Thyroid gland (tissue), 4 donors: ENCODE results near the gene GNL1. TPM values are rescaled to one million over a fixed set of nuclear protein-coding genes. Genes with fewer than 3 reads are reported as not detected.
"Not testable (repeated sequence)": the region's sequence is repeated elsewhere in the genome, so short reads cannot be mapped to it uniquely, and the experiment has no call there.

Source experiments
- DNase-seq, 2 donors: peaks; one replicate each; pipeline ENCODE4 v3.0.0-alpha.2; 2019
- H3K27ac ChIP-seq, 3 donors: fragments of 200-600 bp; sonication (generic); 1 replicate in 2 of 3; 2 replicates in 1 of 3; pipeline ENCODE4 v1.5.1; 2016 to 2019; ENCODE audit warnings: mild to moderate bottlenecking in 1 of 3, moderate library complexity in 1 of 3
- H3K27me3 ChIP-seq: fragments of 200-600 bp; sonication (generic); one replicate; pipeline ENCODE4 v1.5.1; 2019
- H3K36me3 ChIP-seq, 2 donors: fragments of 200-600 bp; sonication (generic); one replicate each; pipeline ENCODE4 v1.5.1; 2016 to 2019
- H3K4me1 ChIP-seq, 2 donors: fragments of 200-600 bp; sonication (generic); one replicate each; pipeline ENCODE4 v1.5.1; 2017 to 2019
- H3K4me3 ChIP-seq, 3 donors: fragments of 200-600 bp; sonication (generic); replicated peaks in 1 of 3; 1 replicate in 2 of 3; 2 replicates in 1 of 3; pipeline ENCODE4 v1.5.1; 2016; ENCODE audit warnings: mild to moderate bottlenecking in 1 of 3
- H3K9me3 ChIP-seq: fragments of 200-600 bp; sonication (generic); one replicate; pipeline ENCODE4 v1.5.1; 2017
- POLR2A ChIP-seq, 2 donors: fragments of 450-650 bp; IDR thresholded peaks; one replicate each; pipeline ENCODE4 v1.6.1; 2017; ENCODE audit warnings: antibody characterized with exemption in 2 of 2, mild to moderate bottlenecking in 2 of 2, moderate library complexity in 1 of 2
- WGBS, 2 donors: methylation state at CpG; one replicate each; pipeline ENCODE4 v1.1.5; 2017; 5-methylcytosine and 5-hydroxymethylcytosine counted together
- intact Hi-C: fragments of 100-400 bp; cut with DNase I; formaldehyde crosslinking; loops from one replicate; pipeline ENCODE4 v1.15.1; 2023
- total RNA-seq, 4 donors: library from RNA; depleted of rRNA; stranded (reverse); fragments of >200 nt; gene quantifications; one replicate each; pipeline ENCODE4 v1.2.3, GENCODE V29; 2016
- TF ChIP-seq, protein P1 (sequence below), 6 experiments: fragments of 200-600 bp in 3 of 6; fragments of 450-650 bp in 3 of 6; sonication (generic) in 3 of 6; IDR thresholded peaks; one replicate each; pipeline ENCODE4 v1.5.1; 2016 to 2019; ENCODE audit warnings: antibody characterized with exemption in 6 of 6, mild to moderate bottlenecking in 2 of 6, inconsistent platforms in 1 of 6, moderate library complexity in 1 of 6

Gene GNL1
- total RNA-seq, 4 donors from 2014 or later: 33.9 to 77.7 (median 37.7) TPM

DNA sequence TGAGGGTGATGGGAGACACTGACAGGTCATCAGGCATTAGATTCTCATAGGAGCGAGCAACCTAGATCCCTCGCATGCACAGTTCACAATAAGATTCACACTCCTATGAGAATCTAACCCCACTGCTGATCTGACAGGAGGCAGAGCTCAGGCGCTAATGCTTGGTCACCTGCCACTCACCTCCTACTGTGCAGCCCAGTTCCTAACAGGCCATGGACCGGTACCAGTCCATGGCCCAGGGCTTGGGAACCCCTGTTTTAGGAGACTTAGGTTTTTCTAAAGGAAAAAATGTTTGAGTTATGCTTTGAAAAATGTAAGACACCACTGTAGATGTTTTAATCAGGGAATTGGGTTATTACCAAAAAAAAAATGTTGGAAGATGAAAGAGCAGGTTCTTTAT, 60.3 kb downstream of the GNL1 start:
- Histone ChIP-seq H3K27me3 (no peaks in the 10 kb centered on the region), H3K4me3 (no peak overlapping the region), H3K27ac (peak overlapping the region in 2 of 3 donors; percentile 33 to 48), H3K4me1 (peaks cover 0 to 19% of the 10 kb centered on the region in 2 donors), H3K36me3 (peaks cover 13 to 26% of the 10 kb centered on the region in 2 donors), H3K9me3 (no peaks in the 10 kb centered on the region)
- intact Hi-C loops: no loop called here
- WGBS, 2 donors: 86 to 95% methylated on average over 4 of the region's 4 CpGs
- DNase-seq: no peak
- TF ChIP-seq POLR2A (IDR thresholded peaks at IDR 0.05): no peak
- TF ChIP-seq, protein P1, sequence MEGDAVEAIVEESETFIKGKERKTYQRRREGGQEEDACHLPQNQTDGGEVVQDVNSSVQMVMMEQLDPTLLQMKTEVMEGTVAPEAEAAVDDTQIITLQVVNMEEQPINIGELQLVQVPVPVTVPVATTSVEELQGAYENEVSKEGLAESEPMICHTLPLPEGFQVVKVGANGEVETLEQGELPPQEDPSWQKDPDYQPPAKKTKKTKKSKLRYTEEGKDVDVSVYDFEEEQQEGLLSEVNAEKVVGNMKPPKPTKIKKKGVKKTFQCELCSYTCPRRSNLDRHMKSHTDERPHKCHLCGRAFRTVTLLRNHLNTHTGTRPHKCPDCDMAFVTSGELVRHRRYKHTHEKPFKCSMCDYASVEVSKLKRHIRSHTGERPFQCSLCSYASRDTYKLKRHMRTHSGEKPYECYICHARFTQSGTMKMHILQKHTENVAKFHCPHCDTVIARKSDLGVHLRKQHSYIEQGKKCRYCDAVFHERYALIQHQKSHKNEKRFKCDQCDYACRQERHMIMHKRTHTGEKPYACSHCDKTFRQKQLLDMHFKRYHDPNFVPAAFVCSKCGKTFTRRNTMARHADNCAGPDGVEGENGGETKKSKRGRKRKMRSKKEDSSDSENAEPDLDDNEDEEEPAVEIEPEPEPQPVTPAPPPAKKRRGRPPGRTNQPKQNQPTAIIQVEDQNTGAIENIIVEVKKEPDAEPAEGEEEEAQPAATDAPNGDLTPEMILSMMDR (IDR thresholded peaks at IDR 0.05): no peak

- 84 to 91% methylated on average over 4 of the region's 4 CpGs for WGBS, 2 donors
- intact Hi-C loops, H3K27ac ChIP-seq, DNase-seq, H3K4me3 ChIP-seq, H3K27me3 ChIP-seq, H3K9me3 ChIP-seq: not testable (repeated sequence)
- peaks cover 18 to 35% of the 10 kb centered on the region in 2 donors for H3K36me3 ChIP-seq
- peaks cover 4 to 27% of the 10 kb centered on the region in 2 donors for H3K4me1 ChIP-seq
Measured at GRCh38 chr6:30495060-30495459, 61.2 kb downstream of the GNL1 start.

DNA sequence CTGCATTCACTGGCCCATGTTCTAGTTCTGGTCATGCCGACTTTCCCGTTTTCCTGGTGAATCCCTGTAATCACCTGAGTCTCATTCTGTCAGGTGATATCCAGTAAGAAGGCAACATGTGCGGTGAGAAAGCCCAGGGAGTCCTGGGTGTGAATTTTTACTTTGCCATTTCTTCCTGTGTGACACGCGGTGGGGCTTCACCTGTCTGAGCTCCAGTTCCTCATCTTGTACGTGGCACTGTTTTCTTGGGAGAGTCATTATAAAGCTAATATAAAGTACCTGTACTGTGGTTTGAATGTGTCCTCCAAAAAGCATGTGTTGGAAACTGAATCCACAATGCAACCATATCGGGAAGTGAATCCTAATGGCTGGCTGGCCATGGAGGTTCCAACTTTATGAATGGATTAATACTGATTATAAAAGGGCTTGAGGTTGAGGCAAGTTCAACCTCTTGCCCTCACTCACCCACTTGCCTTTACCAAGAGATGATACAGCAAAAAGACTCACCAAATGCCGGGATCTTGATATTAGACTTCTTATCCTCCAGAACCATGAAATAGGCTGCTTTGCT, 61.9 kb downstream of the GNL1 start:
- Histone ChIP-seq H3K36me3 (peaks cover 18 to 35% of the 10 kb centered on the region in 2 donors), H3K4me3 (no peak overlapping the region), H3K9me3 (no peaks in the 10 kb centered on the region), H3K4me1 (peaks cover 4 to 29% of the 10 kb centered on the region in 2 donors), H3K27ac (no peak overlapping the region), H3K27me3 (no peaks in the 10 kb centered on the region)
- DNase-seq: no peak
- 81 to 88% methylated on average over 8 of the region's 8 CpGs for WGBS, 2 donors
- intact Hi-C loops: loop anchor here (5.0 kb wide), 1 partner anchor 38 kb away; no protein-coding TSS in a partner anchor
- TF ChIP-seq POLR2A (IDR thresholded peaks at IDR 0.05): no peak
- TF ChIP-seq, protein P1 (IDR thresholded peaks at IDR 0.05): no peak

- Histone ChIP-seq H3K27ac (no peak overlapping the region), H3K36me3 (peaks cover 18 to 35% of the 10 kb centered on the region in 2 donors), H3K4me3 (no peak overlapping the region), H3K9me3 (no peaks in the 10 kb centered on the region), H3K4me1 (peaks cover 4 to 29% of the 10 kb centered on the region in 2 donors), H3K27me3 (no peaks in the 10 kb centered on the region)
- no peak for DNase-seq
- TF ChIP-seq, protein P1 (IDR thresholded peaks at IDR 0.05): no peak
- no peak for TF ChIP-seq POLR2A (IDR thresholded peaks at IDR 0.05)
- WGBS, 2 donors: 64 to 78% methylated on average over 5 to 8 of the region's 8 CpGs
- intact Hi-C loops: loop anchor here (5.0 kb wide), 1 partner anchor 39 kb away; no protein-coding TSS in a partner anchor
Measured at GRCh38 chr6:30493643-30494250, 62.5 kb downstream of the GNL1 start.

DNA sequence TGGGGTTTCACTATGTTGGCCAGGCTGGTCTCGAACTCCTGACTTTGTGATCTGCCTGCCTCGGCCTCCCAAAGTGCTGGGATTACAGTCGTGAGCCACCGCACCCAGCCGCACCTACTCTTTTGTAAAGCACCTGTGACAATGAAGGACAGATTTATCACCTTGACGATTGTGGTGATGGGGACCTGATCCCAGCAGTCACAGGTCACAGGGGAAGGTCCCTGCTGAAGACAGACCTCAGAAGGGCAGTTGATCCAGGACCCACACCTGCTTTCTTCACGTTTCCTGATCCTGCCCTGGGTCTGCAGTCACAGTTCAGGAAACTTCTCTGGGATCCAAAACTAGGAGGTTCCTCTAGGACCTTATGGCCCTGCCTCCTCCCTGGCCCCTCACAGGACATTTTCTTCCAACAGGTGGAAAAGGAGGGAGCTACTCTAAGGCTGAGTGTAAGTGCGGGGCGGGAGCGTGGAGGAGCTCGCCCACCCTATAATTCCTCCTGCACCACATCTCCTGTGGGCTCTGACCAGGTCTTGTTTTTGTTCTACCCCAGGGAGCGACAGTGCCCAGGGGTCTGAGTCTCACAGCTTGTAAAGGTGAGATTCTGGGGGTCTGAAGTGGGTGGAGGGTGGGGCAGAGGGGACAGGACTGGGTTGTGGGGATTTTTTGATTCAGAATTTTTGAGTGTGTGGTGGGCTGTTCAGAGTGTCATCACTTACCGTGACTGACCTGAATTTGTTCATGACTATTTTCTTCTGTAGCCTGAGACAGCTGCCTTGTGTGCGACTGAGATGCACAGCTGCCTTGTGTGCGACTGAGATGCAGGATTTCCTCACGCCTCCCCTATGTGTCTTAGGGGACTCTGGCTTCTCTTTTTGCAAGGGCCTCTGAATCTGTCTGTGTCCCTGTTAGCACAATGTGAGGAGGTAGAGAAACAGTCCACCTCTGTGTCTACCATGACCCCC, 64.0 kb downstream of the GNL1 start:
- intact Hi-C loops: loop anchor here (5.0 kb wide), 1 partner anchor 40 kb away; no protein-coding TSS in a partner anchor
- no peaks in the 10 kb centered on the region for H3K27me3 ChIP-seq
- no peak for TF ChIP-seq POLR2A (IDR thresholded peaks at IDR 0.05)
- TF ChIP-seq, protein P1 (IDR thresholded peaks at IDR 0.05): no peak
- peaks cover 4 to 29% of the 10 kb centered on the region in 2 donors for H3K4me1 ChIP-seq
- no peak for DNase-seq
- 85 to 88% methylated on average over 16 of the region's 16 CpGs for WGBS, 2 donors
- peaks cover 18 to 35% of the 10 kb centered on the region in 2 donors for H3K36me3 ChIP-seq
- peak overlapping the region in 2 of 3 donors; percentile 1 to 17 for H3K27ac ChIP-seq
- H3K9me3 ChIP-seq: no peaks in the 10 kb centered on the region
- H3K4me3 ChIP-seq: peak overlapping the region in 1 of 3 donors; percentile 91
